CD14-positive monocyte (primary cell): Measurements from ENCODE around the gene CEP170B. TPM values are rescaled to one million over a fixed set of nuclear protein-coding genes. Genes with fewer than 3 reads are reported as not detected.
"Not testable (repeated sequence)": the region's sequence is repeated elsewhere in the genome, so short reads cannot be mapped to it uniquely, and the experiment has no call there.

Experiments used
- DNase-seq, 3 donors: peaks; one replicate each; pipeline ENCODE4 v3.0.0-alpha.2; 2011 to 2022
- H2AFZ ChIP-seq: 2 replicates; pipeline ENCODE4 v1.6.0; 2012; ENCODE audit warnings: mild to moderate bottlenecking, low read depth, low read length, inconsistent platforms; ENCODE audit not compliant: insufficient read depth, poor library complexity, severe bottlenecking
- H3K27ac ChIP-seq, 2 donors: 1 replicate in 1 of 2; 2 replicates in 1 of 2; pipeline ENCODE4 v1.5.1; 2012 to 2013; ENCODE audit warnings: low read length in 2 of 2, control low read depth in 1 of 2, inconsistent platforms in 1 of 2, low read depth in 1 of 2, mild to moderate bottlenecking in 1 of 2
- H3K27me3 ChIP-seq, 2 donors: one replicate each; pipeline versions ENCODE4 v1.6.0 to v1.6.1; 2011 to 2013; ENCODE audit warnings: low read length in 2 of 2; ENCODE audit not compliant: control insufficient read depth in 2 of 2, insufficient read depth in 2 of 2
- H3K36me3 ChIP-seq, 2 donors: replicated peaks in 1 of 2; 1 replicate in 1 of 2; 2 replicates in 1 of 2; pipeline versions ENCODE4 v1.5.1 to v1.6.1; 2012 to 2013; ENCODE audit warnings: low read length in 2 of 2, control low read depth in 1 of 2, inconsistent platforms in 1 of 2, mild to moderate bottlenecking in 1 of 2; ENCODE audit not compliant: insufficient read depth in 2 of 2, control insufficient read depth in 1 of 2
- H3K4me1 ChIP-seq, 2 donors: 1 replicate in 1 of 2; 2 replicates in 1 of 2; pipeline versions ENCODE4 v1.5.1 to v1.6.1; 2012 to 2013; ENCODE audit warnings: low read length in 2 of 2, control low read depth in 1 of 2, inconsistent platforms in 1 of 2, mild to moderate bottlenecking in 1 of 2, moderate library complexity in 1 of 2; ENCODE audit not compliant: insufficient read depth in 2 of 2, control insufficient read depth in 1 of 2
- H3K4me2 ChIP-seq: replicated peaks from 2 replicates; pipeline ENCODE3; 2012; ENCODE audit warnings: low read length, moderate library complexity, mild to moderate bottlenecking; ENCODE audit not compliant: poor library complexity, severe bottlenecking; ENCODE audit errors: extremely low read depth
- H3K4me3 ChIP-seq, 3 experiments: fragments of 200-600 bp in 1 of 3; sonication (generic) in 1 of 3; replicated peaks in 1 of 3; 1 replicate in 2 of 3; 2 replicates in 1 of 3; pipeline ENCODE4 v1.5.1; 2011 to 2013; ENCODE audit warnings: low read length in 3 of 3, mild to moderate bottlenecking in 3 of 3, control low read depth in 2 of 3, low read depth in 2 of 3, inconsistent platforms in 1 of 3, moderate library complexity in 1 of 3
- H3K79me2 ChIP-seq: 2 replicates; pipeline ENCODE4 v1.6.0; 2012; ENCODE audit warnings: mild to moderate bottlenecking, control low read depth, inconsistent platforms, low read length, moderate library complexity; ENCODE audit not compliant: insufficient read depth
- H3K9ac ChIP-seq: 2 replicates; pipeline ENCODE4 v1.6.0; 2017; ENCODE audit warnings: low read length, mild to moderate bottlenecking; ENCODE audit not compliant: insufficient read depth, poor library complexity, severe bottlenecking
- H3K9me3 ChIP-seq, 2 donors: replicated peaks in 1 of 2; 1 replicate in 1 of 2; 2 replicates in 1 of 2; pipeline versions ENCODE4 v1.5.1 to v1.6.1; 2012 to 2013; ENCODE audit warnings: low read length in 2 of 2, control low read depth in 1 of 2; ENCODE audit not compliant: control insufficient read depth in 1 of 2, insufficient read depth in 1 of 2
- H4K20me1 ChIP-seq: 2 replicates; pipeline ENCODE4 v1.6.0; 2012; ENCODE audit warnings: mild to moderate bottlenecking, low read length, control low read depth, moderate library complexity; ENCODE audit not compliant: insufficient read depth
- H3K27ac Mint-ChIP-seq, 7 donors: one replicate each; pipeline ENCODE4 v1.8.0; 2020; ENCODE audit warnings: mild to moderate bottlenecking in 7 of 7, mixed read lengths in 7 of 7, moderate library complexity in 6 of 7, inconsistent platforms in 2 of 7
- H3K27me3 Mint-ChIP-seq, 3 donors: one replicate each; pipeline ENCODE4 v1.8.0; 2021 to 2022; ENCODE audit warnings: low read depth in 3 of 3, mild to moderate bottlenecking in 3 of 3, mixed read lengths in 3 of 3, moderate library complexity in 3 of 3, inconsistent platforms in 1 of 3
- H3K36me3 Mint-ChIP-seq, 2 donors: one replicate each; pipeline ENCODE4 v1.8.0; 2020; ENCODE audit warnings: mixed read lengths in 2 of 2, inconsistent platforms in 1 of 2, mild to moderate bottlenecking in 1 of 2
- H3K4me1 Mint-ChIP-seq: one replicate; pipeline ENCODE4 v1.8.0; 2020; ENCODE audit warnings: mild to moderate bottlenecking, mixed read lengths
- H3K4me3 Mint-ChIP-seq, 2 donors: one replicate each; pipeline ENCODE4 v1.8.0; 2020; ENCODE audit warnings: mild to moderate bottlenecking in 2 of 2, mixed read lengths in 2 of 2, moderate library complexity in 1 of 2
- H3K9me3 Mint-ChIP-seq, 7 donors: one replicate each; pipeline ENCODE4 v1.8.0; 2020 to 2022; ENCODE audit warnings: mixed read lengths in 7 of 7, mild to moderate bottlenecking in 6 of 7, moderate library complexity in 6 of 7, inconsistent platforms in 2 of 7
- CTCF ChIP-seq: fragments of 200-600 bp; IDR thresholded peaks from one replicate; pipeline ENCODE4 v1.8.0; 2022; ENCODE audit warnings: antibody characterized with exemption, mild to moderate bottlenecking
- WGBS: methylation state at CpG from one replicate; pipeline ENCODE4 v1.1.5; 2013; ENCODE audit warnings: missing lambda C conversion rate; ENCODE audit not compliant: insufficient coverage; 5-methylcytosine and 5-hydroxymethylcytosine counted together
- intact Hi-C, 2 donors: fragments of 100-400 bp; cut with micrococcal nuclease; formaldehyde crosslinking; loops; one replicate each; pipeline versions ENCODE4 v1.15.0 to v1.15.1; 2023
- polyA plus RNA-seq, 3 donors: library from polyadenylated mRNA; depleted of rRNA in 1 of 3; unstranded in 2 of 3; stranded (reverse) in 1 of 3; fragments of 300-500 nt in 2 of 3; fragments of >200 nt in 1 of 3; fragmentation: Illumina TruSeq in 2 of 3; gene quantifications; 1 replicate in 2 of 3; 2 replicates in 1 of 3; pipeline ENCODE4 v1.2.3, GENCODE V29; 2012 to 2021

The CEP170B gene
- polyA plus RNA-seq, 3 donors, result 0.09 TPM; not detected in 2

- Histone ChIP-seq H3K27ac (no peak overlapping the region), H2AFZ (no peak overlapping the region), H3K4me3 (no peak overlapping the region), H4K20me1 (no peaks in the 10 kb centered on the region), H3K9ac (no peak overlapping the region), H3K9me3 (peaks cover 0 to 2% of the 10 kb centered on the region in 2 donors), H3K36me3 (no peaks in the 10 kb centered on the region), H3K4me2 (no peak overlapping the region), H3K4me1 (no peaks in the 10 kb centered on the region), H3K27me3 (no peaks in the 10 kb centered on the region), H3K79me2 (no peaks in the 10 kb centered on the region)
- DNase-seq, result no peak
- H3K9me3 Mint-ChIP-seq, result no peaks in the 10 kb centered on the region
- no peak overlapping the region for H3K4me3 Mint-ChIP-seq
- H3K36me3 Mint-ChIP-seq, result no peaks in the 10 kb centered on the region
- no peak overlapping the region for H3K27ac Mint-ChIP-seq
- TF ChIP-seq CTCF, result no peak
- 93% methylated on average over 17 of the region's 21 CpGs for WGBS
- peaks cover 3 to 17% (median 13%) of the 10 kb centered on the region in 3 donors for H3K27me3 Mint-ChIP-seq
- intact Hi-C loops, result no loop called here
- H3K4me1 Mint-ChIP-seq, result no peaks in the 10 kb centered on the region
Measured at GRCh38 chr14:104856157-104856868, 8.8 kb upstream of the CEP170B start.

GRCh38 chr14:104856869-104857860, 7.9 kb upstream of the CEP170B start:
- H3K9ac ChIP-seq, result no peak overlapping the region
- no peaks in the 10 kb centered on the region for H3K79me2 ChIP-seq
- H2AFZ ChIP-seq, result no peak overlapping the region
- Mint-ChIP-seq H3K36me3 (no peaks in the 10 kb centered on the region), H3K4me1 (no peaks in the 10 kb centered on the region), H3K27me3 (peaks cover 3 to 12% (median 11%) of the 10 kb centered on the region in 3 donors), H3K9me3 (no peaks in the 10 kb centered on the region), H3K27ac (peak overlapping the region in 1 of 7 donors; percentile 2), H3K4me3 (peak overlapping the region in 1 of 2 donors; percentile 6)
- peaks cover 0 to 2% of the 10 kb centered on the region in 2 donors for H3K9me3 ChIP-seq
- 64% methylated on average over 9 of the region's 25 CpGs for WGBS
- no peak overlapping the region for H3K4me3 ChIP-seq
- no peaks in the 10 kb centered on the region for H3K4me1 ChIP-seq
- TF ChIP-seq CTCF, result no peak
- no peaks in the 10 kb centered on the region for H4K20me1 ChIP-seq
- DNase-seq, result no peak
- no peaks in the 10 kb centered on the region for H3K27me3 ChIP-seq
- no peak overlapping the region for H3K27ac ChIP-seq
- H3K36me3 ChIP-seq, result no peaks in the 10 kb centered on the region
- H3K4me2 ChIP-seq, result no peak overlapping the region
- intact Hi-C loops, result no loop called here

GRCh38 chr14:104857931-104858330, 7.1 kb upstream of the CEP170B start:
- H3K27me3 Mint-ChIP-seq, H3K27ac ChIP-seq, H3K36me3 Mint-ChIP-seq, H3K9me3 Mint-ChIP-seq, H3K9ac ChIP-seq, H3K4me3 ChIP-seq, intact Hi-C loops, DNase-seq, H2AFZ ChIP-seq, H3K4me1 Mint-ChIP-seq, H3K4me3 Mint-ChIP-seq, H3K27ac Mint-ChIP-seq, H3K9me3 ChIP-seq, H3K36me3 ChIP-seq, H3K27me3 ChIP-seq, H4K20me1 ChIP-seq, H3K4me2 ChIP-seq, H3K4me1 ChIP-seq, H3K79me2 ChIP-seq: not testable (repeated sequence)
- WGBS, result 100% methylated on average over 2 of the region's 6 CpGs
